GM12872 (cell line): ENCODE measurements around the gene GLIS1.

ENCODE experiments used
- TF ChIP-seq, protein P1 (sequence below): IDR thresholded peaks from 3 replicates; pipeline ENCODE4 v1.5.1; 2011; ENCODE audit warnings: low read depth, mild to moderate bottlenecking, low read length, moderate library complexity; ENCODE audit not compliant: insufficient read depth

GLIS1 gene

DNA sequence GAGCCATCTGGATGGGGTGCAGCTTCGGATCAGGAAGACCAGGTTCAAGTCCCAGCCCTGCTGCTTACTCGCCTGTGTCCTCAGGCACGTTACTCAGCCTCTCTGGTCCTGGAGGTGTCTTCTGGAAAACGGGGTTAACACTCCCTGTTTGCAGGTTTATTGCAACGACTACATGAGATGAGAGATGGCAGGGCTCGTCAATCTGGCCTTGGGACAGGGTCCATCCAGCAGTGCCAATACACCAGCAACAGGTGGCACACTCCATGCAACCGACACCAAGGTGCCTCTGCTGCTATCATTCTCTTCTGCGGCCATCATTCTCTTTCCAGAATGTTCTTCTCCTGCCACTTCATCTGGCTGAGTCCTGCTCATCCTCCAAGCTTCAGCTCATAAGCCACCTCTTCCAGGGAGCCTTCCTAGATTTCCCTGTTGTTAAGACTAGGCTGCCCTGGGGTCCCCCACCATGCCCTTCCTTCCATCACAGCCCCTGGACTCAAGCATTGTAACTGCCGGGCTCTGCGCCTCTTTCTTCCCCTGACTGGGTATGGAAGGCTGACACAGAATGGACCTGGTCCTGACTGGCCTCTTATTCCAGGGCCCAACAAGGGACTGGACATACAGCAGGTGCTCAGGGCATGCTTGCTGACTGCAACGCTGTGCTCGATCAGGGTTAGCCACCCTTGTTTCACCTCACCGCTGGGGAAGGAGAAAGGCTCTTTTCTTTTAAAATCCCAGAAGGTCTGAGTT is 192.4 kb downstream of the GLIS1 start:
- TF ChIP-seq, protein P1, sequence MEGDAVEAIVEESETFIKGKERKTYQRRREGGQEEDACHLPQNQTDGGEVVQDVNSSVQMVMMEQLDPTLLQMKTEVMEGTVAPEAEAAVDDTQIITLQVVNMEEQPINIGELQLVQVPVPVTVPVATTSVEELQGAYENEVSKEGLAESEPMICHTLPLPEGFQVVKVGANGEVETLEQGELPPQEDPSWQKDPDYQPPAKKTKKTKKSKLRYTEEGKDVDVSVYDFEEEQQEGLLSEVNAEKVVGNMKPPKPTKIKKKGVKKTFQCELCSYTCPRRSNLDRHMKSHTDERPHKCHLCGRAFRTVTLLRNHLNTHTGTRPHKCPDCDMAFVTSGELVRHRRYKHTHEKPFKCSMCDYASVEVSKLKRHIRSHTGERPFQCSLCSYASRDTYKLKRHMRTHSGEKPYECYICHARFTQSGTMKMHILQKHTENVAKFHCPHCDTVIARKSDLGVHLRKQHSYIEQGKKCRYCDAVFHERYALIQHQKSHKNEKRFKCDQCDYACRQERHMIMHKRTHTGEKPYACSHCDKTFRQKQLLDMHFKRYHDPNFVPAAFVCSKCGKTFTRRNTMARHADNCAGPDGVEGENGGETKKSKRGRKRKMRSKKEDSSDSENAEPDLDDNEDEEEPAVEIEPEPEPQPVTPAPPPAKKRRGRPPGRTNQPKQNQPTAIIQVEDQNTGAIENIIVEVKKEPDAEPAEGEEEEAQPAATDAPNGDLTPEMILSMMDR: no peak

DNA sequence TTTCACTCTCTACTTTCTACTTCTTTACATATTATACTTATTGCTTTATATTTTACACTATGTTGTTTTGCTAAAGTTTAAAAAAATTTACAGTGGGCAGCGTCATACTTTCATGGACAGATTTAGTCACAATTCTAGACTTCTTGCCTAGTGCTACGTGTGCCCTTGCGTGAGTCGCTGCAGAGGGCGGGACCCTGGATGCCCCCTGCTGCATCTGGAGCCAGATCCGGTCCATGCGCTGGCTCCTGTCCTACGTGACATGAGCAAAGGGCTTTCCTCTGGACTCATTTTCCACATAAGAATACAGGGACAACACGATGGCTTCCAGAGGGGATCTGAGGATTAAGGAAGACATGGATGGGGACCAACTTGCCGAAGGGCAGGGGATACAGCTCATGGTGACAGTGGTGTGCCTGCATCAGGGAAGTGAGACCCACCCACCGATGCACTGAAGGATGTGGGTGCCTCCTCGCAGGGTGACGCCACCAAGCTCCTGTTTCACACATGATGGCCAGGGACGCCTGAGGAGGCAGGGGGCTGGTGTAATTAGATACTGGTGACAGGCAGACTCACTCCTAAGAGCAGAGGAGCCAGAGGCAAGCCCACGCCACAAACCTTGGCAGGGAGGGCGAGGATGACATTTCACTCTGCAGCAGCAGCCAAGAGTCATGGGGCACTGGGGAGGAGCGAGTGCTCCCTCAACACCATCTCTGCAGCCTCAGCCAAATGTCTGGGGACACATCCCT is 193.1 kb downstream of the GLIS1 start:
- TF ChIP-seq, protein P1: no peak

DNA sequence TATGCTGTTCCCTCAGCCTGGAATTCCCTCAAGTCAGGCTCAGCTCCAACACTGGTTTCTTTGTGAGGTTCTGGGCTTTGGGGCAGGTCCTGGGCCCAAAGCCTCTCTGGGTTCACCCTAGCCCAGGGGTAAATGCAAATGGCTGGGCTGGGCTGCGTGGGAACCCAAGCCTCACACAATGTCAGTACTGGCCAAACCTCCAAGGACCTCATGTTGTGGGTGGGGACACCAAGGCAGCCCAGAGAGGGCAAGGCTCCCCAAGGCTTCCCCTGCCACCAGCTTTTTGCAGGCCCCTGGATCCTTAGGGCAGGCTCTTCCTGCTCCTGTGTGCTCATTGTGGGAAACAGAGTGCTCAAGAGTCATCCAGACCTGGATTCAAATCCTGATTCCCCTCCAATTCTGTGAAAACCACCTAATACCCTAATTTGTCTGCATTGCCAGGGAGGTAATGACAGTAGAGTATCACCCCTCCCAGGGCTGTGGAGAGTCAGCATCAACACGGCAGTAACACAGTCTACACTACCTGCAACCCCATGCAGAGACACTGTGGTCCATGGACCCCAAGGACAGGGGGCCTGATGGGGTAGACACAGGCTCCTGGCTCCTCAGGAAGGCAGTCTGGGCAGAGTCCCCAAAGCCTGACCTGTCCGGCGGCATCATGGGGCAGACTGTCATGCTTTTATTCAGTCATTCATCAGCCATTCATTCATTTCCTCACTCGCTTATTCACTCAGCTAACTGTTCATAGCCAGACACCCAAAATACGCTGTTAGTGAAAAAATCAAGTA is 194.0 kb downstream of the GLIS1 start:
- TF ChIP-seq, protein P1: no peak

DNA sequence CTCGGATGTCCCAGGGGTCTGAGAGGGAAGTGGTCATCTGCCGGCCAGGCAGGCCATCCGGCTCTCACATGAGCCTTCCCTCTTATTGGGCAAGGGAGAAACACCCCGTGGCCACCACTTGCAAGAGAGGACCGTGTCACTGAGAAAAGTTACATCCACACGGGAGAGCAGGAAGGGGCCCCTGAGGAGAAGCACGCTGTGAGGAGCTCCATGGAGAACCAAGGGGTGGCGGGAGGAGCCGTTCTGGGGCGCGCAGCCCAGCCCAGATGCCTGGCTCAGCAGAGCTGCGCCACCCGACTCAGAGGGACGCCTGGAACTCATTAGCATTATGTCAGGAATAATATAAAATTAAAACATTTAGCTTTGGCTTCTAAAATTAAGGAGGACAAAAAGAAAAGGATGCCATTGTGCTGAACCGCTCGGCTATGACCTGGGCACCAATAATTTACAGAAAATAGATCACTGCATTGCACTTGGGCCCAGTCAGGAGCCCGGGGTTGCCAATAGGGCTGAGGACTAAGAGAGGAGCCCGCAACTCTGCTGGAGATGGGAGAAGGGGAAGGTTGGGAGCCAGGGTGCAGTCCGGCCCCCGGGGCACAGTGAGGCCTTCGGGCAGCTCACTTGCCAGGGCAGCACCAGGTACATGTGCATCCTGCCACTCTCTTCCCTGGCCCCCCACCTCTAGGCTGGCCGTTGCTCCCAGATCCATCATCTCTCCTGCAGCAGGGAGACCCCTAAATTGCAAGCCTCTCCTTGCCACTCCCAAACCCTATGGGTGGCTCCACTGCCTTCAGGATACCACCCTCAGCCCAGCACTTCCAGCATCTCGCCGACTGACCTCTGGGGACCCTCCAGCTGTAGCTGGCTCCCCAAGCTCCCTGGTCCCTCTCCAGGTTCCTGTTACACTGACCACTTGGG is 194.9 kb downstream of the GLIS1 start:
- TF ChIP-seq, protein P1: no peak

DNA sequence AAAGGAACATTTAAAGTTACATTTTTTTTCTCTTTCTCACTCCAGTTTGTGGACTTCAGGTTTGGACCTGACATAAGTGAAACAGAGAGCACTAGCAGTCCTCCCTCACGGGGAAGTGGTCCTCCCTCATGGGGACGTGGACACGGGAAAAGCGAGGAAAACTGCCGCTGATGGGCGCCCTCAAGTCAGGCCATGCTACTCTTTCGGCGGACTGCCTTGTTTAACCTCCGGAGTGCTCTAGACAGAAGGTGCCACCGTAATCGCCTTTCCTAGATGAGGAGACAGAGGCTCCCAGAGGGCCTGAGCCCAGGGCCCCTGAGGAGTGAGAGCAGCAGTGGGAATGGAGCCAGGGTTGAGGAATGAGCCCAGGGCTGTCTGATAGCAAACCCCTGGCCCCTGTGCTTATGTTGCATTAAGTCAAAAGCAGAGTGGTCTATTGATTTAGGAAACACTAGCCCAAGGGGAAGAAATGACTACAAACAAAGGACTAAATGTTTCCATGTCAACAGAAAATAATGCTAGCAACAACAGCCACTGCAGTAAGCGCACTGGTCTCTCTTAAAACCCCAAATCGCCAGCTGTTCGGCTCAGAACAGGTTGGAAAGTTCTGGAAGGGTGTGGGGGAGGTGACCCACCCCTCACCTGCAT is 195.7 kb downstream of the GLIS1 start:
- TF ChIP-seq, protein P1: no peak

DNA sequence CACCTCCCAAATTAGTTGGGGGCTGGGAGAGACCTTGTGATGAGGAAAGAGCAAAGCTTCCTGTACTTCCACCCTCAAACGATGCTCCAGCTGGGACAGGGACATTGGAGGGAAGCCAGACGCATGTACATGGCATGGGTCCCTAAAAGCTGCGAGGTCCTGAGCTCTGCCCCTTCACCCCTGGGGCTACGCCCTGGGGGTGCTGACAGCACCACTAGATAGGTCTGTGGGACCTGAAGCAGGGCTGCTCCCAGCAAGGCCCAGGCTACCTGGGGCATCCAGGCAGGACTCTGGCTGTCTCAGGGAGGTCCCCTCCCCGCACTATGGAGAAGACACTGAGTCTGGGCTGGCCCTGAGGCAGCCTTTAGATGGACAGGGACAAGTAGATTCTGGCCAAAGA is 196.4 kb downstream of the GLIS1 start:
- TF ChIP-seq, protein P1: no peak
